ENCODE results near the gene PPIB.

GRCh38 chr15:64211696-64212095 lies 48.9 kb upstream of the PPIB start:
- TF ChIP-seq CTCF (IDR thresholded peaks at IDR 0.05): no peak
- no peak for TF ChIP-seq EZH2 (IDR thresholded peaks at IDR 0.05; ENCODE audit: borderline replicate concordance, insufficient read depth, low read depth, low read length, poor library complexity, severe bottlenecking)

All from B cell (primary cell).